Chondrocyte (in vitro differentiated cells): Measurements from ENCODE around the gene SLC25A47. TPM values are rescaled to one million over a fixed set of nuclear protein-coding genes. Genes with fewer than 3 reads are reported as not detected.
A peak's percentile ranks its signal among the peaks of the same experiment; 100 is the strongest.
"Not testable (repeated sequence)": the region's sequence is repeated elsewhere in the genome, so short reads cannot be mapped to it uniquely, and the experiment has no call there.

ENCODE experiments used
- DNase-seq: peaks from one replicate; pipeline ENCODE4 v3.0.0; 2021; ENCODE audit warnings: mixed read lengths, low spot score
- H3K27ac Mint-ChIP-seq: one replicate; pipeline ENCODE4 v1.8.0; 2021; ENCODE audit warnings: mild to moderate bottlenecking, moderate library complexity, mixed read lengths; ENCODE audit not compliant: unreplicated experiment
- H3K27me3 Mint-ChIP-seq: 2 replicates; pipeline ENCODE4 v1.8.0; 2021; ENCODE audit warnings: low read depth, mixed read lengths
- H3K36me3 Mint-ChIP-seq: 2 replicates; pipeline ENCODE4 v1.8.0; 2021; ENCODE audit warnings: low read depth, mixed read lengths
- H3K4me1 Mint-ChIP-seq: 2 replicates; pipeline ENCODE4 v1.8.0; 2021; ENCODE audit warnings: low read depth, mild to moderate bottlenecking, mixed read lengths
- H3K4me3 Mint-ChIP-seq: one replicate; pipeline ENCODE4 v1.8.0; 2021; ENCODE audit warnings: mild to moderate bottlenecking, moderate library complexity, mixed read lengths; ENCODE audit not compliant: unreplicated experiment
- H3K9me3 Mint-ChIP-seq: 2 replicates; pipeline ENCODE4 v1.8.0; 2021; ENCODE audit warnings: low read depth, mixed read lengths
- total RNA-seq: library from RNA; stranded (reverse); gene quantifications from 3 replicates; pipeline ENCODE4 v1.2.1, GENCODE V29; 2021
- TF ChIP-seq, protein P1 (sequence below): fragments of 200-600 bp; sonication (generic); IDR thresholded peaks from 2 replicates; pipeline ENCODE4 v1.5.0; 2021; ENCODE audit warnings: antibody characterized with exemption, mild to moderate bottlenecking, moderate library complexity

SLC25A47 gene
- total RNA-seq, 1 donor from 2014 or later = not detected

GRCh38 chr14:100287202-100287997 is 35.7 kb upstream of the SLC25A47 start:
- TF ChIP-seq, protein P1, sequence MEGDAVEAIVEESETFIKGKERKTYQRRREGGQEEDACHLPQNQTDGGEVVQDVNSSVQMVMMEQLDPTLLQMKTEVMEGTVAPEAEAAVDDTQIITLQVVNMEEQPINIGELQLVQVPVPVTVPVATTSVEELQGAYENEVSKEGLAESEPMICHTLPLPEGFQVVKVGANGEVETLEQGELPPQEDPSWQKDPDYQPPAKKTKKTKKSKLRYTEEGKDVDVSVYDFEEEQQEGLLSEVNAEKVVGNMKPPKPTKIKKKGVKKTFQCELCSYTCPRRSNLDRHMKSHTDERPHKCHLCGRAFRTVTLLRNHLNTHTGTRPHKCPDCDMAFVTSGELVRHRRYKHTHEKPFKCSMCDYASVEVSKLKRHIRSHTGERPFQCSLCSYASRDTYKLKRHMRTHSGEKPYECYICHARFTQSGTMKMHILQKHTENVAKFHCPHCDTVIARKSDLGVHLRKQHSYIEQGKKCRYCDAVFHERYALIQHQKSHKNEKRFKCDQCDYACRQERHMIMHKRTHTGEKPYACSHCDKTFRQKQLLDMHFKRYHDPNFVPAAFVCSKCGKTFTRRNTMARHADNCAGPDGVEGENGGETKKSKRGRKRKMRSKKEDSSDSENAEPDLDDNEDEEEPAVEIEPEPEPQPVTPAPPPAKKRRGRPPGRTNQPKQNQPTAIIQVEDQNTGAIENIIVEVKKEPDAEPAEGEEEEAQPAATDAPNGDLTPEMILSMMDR = no peak
- no peak overlapping the region for H3K27ac Mint-ChIP-seq
- H3K9me3 Mint-ChIP-seq = no peaks in the 10 kb centered on the region
- no peak overlapping the region for H3K4me3 Mint-ChIP-seq
- H3K36me3 Mint-ChIP-seq = no peaks in the 10 kb centered on the region
- H3K4me1 Mint-ChIP-seq = peaks cover 22% of the 10 kb centered on the region
- DNase-seq = peak; percentile 61
- no peaks in the 10 kb centered on the region for H3K27me3 Mint-ChIP-seq

- not testable (repeated sequence) for H3K36me3 Mint-ChIP-seq, H3K4me3 Mint-ChIP-seq, H3K27ac Mint-ChIP-seq, H3K27me3 Mint-ChIP-seq, DNase-seq, H3K9me3 Mint-ChIP-seq
- H3K4me1 Mint-ChIP-seq = peaks cover 17% of the 10 kb centered on the region
These were observed 35.2 kb upstream of the SLC25A47 start for GRCh38 chr14:100287998-100288295.

- Mint-ChIP-seq H3K4me3 (no peak overlapping the region), H3K36me3 (peaks cover 2% of the 10 kb centered on the region), H3K9me3 (no peaks in the 10 kb centered on the region), H3K27me3 (no peaks in the 10 kb centered on the region), H3K27ac (no peak overlapping the region), H3K4me1 (peaks cover 15% of the 10 kb centered on the region)
- DNase-seq = peak; percentile 29
- TF ChIP-seq, protein P1 = no peak
These were observed 34.6 kb upstream of the SLC25A47 start for GRCh38 chr14:100288382-100289185.

DNA sequence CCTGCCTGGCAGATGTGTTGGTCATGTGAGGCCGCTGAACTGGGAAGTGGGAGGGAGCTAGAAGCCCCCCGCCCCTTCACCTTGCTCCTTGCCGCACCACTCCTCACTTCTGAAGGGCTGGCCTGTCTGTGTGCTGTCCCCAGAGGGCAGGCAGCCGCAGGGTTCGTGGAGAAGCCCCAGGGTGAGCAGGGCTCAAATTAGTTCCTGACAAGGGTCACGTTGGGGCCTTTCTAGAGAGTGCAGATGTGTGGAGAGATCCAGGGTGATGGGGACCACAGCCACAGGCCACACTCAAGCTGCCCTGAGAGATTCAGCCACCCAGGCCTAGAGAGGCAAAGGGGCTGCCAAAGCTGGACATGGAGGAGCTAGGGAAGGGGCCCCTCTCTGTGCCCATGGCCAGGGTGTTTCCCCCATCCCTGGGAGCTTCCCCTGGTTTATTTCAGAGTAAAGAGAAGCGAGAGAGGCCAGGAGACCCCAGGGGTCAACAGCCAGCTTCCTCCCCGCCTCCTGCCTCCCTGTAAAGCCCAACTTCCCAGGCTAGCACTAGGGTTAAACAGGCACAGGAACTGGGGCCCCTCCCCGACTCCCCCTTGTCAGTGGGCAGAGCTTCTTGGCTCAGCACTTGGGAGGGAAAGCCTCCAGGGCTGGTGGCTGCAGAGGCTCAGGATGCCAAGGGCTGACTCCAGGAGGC is 33.1 kb upstream of the SLC25A47 start:
- H3K4me1 Mint-ChIP-seq = peaks cover 15% of the 10 kb centered on the region
- peak; percentile 59 for DNase-seq
- H3K4me3 Mint-ChIP-seq = no peak overlapping the region
- peaks cover 2% of the 10 kb centered on the region for H3K36me3 Mint-ChIP-seq
- H3K27me3 Mint-ChIP-seq = no peaks in the 10 kb centered on the region
- no peak overlapping the region for H3K27ac Mint-ChIP-seq
- TF ChIP-seq, protein P1 = no peak
- H3K9me3 Mint-ChIP-seq = no peaks in the 10 kb centered on the region

GRCh38 chr14:100290607-100291304 is 32.4 kb upstream of the SLC25A47 start:
- H3K27ac Mint-ChIP-seq = no peak overlapping the region
- H3K9me3 Mint-ChIP-seq = no peaks in the 10 kb centered on the region
- H3K36me3 Mint-ChIP-seq = peaks cover 2% of the 10 kb centered on the region
- no peak overlapping the region for H3K4me3 Mint-ChIP-seq
- TF ChIP-seq, protein P1 = no peak
- H3K27me3 Mint-ChIP-seq = no peaks in the 10 kb centered on the region
- H3K4me1 Mint-ChIP-seq = peaks cover 15% of the 10 kb centered on the region
- peak; percentile 57 for DNase-seq
